Activated CD4-positive, alpha-beta memory T cell treated with anti-CD3 and anti-CD28 coated beads for 36 hours (primary cell): ENCODE measurements around the gene CRYBG1. TPM values are rescaled to one million over a fixed set of nuclear protein-coding genes. Genes with fewer than 3 reads are reported as not detected.

Experiments
- CTCF ChIA-PET: fragments of 350-600 bp; sonication (Branson Sonifier 250); formaldehyde crosslinking; loops from one replicate; lab custom pipeline; 2021; ENCODE audit warnings: antibody characterized with exemption, inconsistent platforms; lab: Charles Lee
- POLR2A ChIA-PET: fragments of 350-600 bp; sonication (Branson Sonifier 250); formaldehyde crosslinking; loops from one replicate; lab custom pipeline; 2021; ENCODE audit warnings: antibody characterized with exemption; lab: Charles Lee
- DNase-seq: peaks from one replicate; pipeline ENCODE4 v3.0.0-alpha.2; 2020
- H3K27ac Mint-ChIP-seq: one replicate; pipeline ENCODE4 v1.8.0; 2021; ENCODE audit warnings: mixed read lengths
- H3K27me3 Mint-ChIP-seq: one replicate; pipeline ENCODE4 v1.8.0; 2021; ENCODE audit warnings: mixed read lengths
- H3K36me3 Mint-ChIP-seq: one replicate; pipeline ENCODE4 v1.8.0; 2021; ENCODE audit warnings: mixed read lengths
- H3K4me1 Mint-ChIP-seq: one replicate; pipeline ENCODE4 v1.8.0; 2021; ENCODE audit warnings: low read depth, mixed read lengths
- H3K4me3 Mint-ChIP-seq: one replicate; pipeline ENCODE4 v1.8.0; 2021; ENCODE audit warnings: mild to moderate bottlenecking, mixed read lengths
- H3K9me3 Mint-ChIP-seq: one replicate; pipeline ENCODE4 v1.8.0; 2021; ENCODE audit warnings: mixed read lengths
- intact Hi-C: fragments of 100-400 bp; cut with micrococcal nuclease; formaldehyde crosslinking; loops from one replicate; pipeline ENCODE4 v1.15.1; 2023
- total RNA-seq, 2 experiments: library from RNA; stranded (reverse); gene quantifications; one replicate each; pipeline ENCODE4 v1.2.3, GENCODE V29; 2021

Gene CRYBG1
- total RNA-seq, 2 experiments from 2014 or later, result 38.4 to 39.3 TPM

- intact Hi-C loops, result no loop called here
- Mint-ChIP-seq H3K9me3 (no peaks in the 10 kb centered on the region), H3K4me3 (no peak overlapping the region), H3K27me3 (no peaks in the 10 kb centered on the region), H3K27ac (no peak overlapping the region), H3K4me1 (peaks cover 14% of the 10 kb centered on the region), H3K36me3 (peaks cover 5% of the 10 kb centered on the region)
- ChIA-PET CTCF (interaction anchor here (0.7 to 2.7 kb wide), 7 partner anchors 8 to 1345 kb away, joined by 3 to 25 read pairs (median 3); no protein-coding TSS in a partner anchor), POLR2A (no interaction called here)
- peak; percentile 36 for DNase-seq
These were observed 249.2 kb downstream of the CRYBG1 start for GRCh38 chr6:106609699-106610098.

- POLR2A ChIA-PET, result no interaction called here
- peaks cover 3% of the 10 kb centered on the region for H3K36me3 Mint-ChIP-seq
- H3K27ac Mint-ChIP-seq, result no peak overlapping the region
These were observed 250.5 kb downstream of the CRYBG1 start for GRCh38 chr6:106611030-106611429.

GRCh38 chr6:106612671-106613416, 252.3 kb downstream of the CRYBG1 start:
- intact Hi-C loops, result loop anchor here (1.0 kb wide), 1 partner anchor 16 kb away; the partner anchor contains the start of genes QRSL1 and RTN4IP1
- no peaks in the 10 kb centered on the region for H3K27me3 Mint-ChIP-seq
- H3K4me3 Mint-ChIP-seq, result no peak overlapping the region
- POLR2A ChIA-PET, result no interaction called here
- peaks cover 3% of the 10 kb centered on the region for H3K36me3 Mint-ChIP-seq
- no peaks in the 10 kb centered on the region for H3K9me3 Mint-ChIP-seq
- H3K27ac Mint-ChIP-seq, result peak overlapping the region; percentile 26
- peaks cover 14% of the 10 kb centered on the region for H3K4me1 Mint-ChIP-seq
- DNase-seq, result no peak
- CTCF ChIA-PET, result interaction anchor here (1.2 to 2.5 kb wide), 2 partner anchors 46 to 367 kb away, joined by 3 to 10 read pairs; no protein-coding TSS in a partner anchor

More at GRCh38 chr6:106611030-106611429, 250.5 kb downstream of the CRYBG1 start:
- H3K4me3 Mint-ChIP-seq, result no peak overlapping the region
- DNase-seq, result no peak
- no peaks in the 10 kb centered on the region for H3K9me3 Mint-ChIP-seq
- no peaks in the 10 kb centered on the region for H3K27me3 Mint-ChIP-seq
- intact Hi-C loops, result no loop called here
- CTCF ChIA-PET, result interaction anchor here (0.6 to 2.5 kb wide), 4 partner anchors 49 to 379 kb away, joined by 3 to 10 read pairs (median 3); no protein-coding TSS in a partner anchor
- H3K4me1 Mint-ChIP-seq, result peaks cover 14% of the 10 kb centered on the region

GRCh38 chr6:106613590-106613989, 253.1 kb downstream of the CRYBG1 start:
- peaks cover 14% of the 10 kb centered on the region for H3K4me1 Mint-ChIP-seq

GRCh38 chr6:106614166-106614565, 253.6 kb downstream of the CRYBG1 start:
- Mint-ChIP-seq H3K4me1 (peaks cover 14% of the 10 kb centered on the region), H3K4me3 (no peak overlapping the region)

More at GRCh38 chr6:106613590-106613989, 253.1 kb downstream of the CRYBG1 start:
- no peaks in the 10 kb centered on the region for H3K27me3 Mint-ChIP-seq
- CTCF ChIA-PET, result interaction anchor here (1.2 to 2.5 kb wide), 2 partner anchors 47 to 366 kb away, joined by 3 to 10 read pairs; no protein-coding TSS in a partner anchor
- DNase-seq, result no peak
- intact Hi-C loops, result loop anchor here (1.0 kb wide), 1 partner anchor 16 kb away; the partner anchor contains the start of genes QRSL1 and RTN4IP1
- H3K9me3 Mint-ChIP-seq, result no peaks in the 10 kb centered on the region
- POLR2A ChIA-PET, result no interaction called here
- peaks cover 5% of the 10 kb centered on the region for H3K36me3 Mint-ChIP-seq
- H3K4me3 Mint-ChIP-seq, result no peak overlapping the region
- no peak overlapping the region for H3K27ac Mint-ChIP-seq

GRCh38 chr6:106614592-106615257, 254.2 kb downstream of the CRYBG1 start:
- Mint-ChIP-seq H3K4me1 (peaks cover 14% of the 10 kb centered on the region), H3K9me3 (no peaks in the 10 kb centered on the region)
- intact Hi-C loops, result no loop called here

More at GRCh38 chr6:106614166-106614565, 253.6 kb downstream of the CRYBG1 start:
- CTCF ChIA-PET, result interaction anchor here (0.9 kb wide), 1 partner anchor 12 kb away, joined by 3 read pairs; no protein-coding TSS in a partner anchor
- POLR2A ChIA-PET, result no interaction called here
- intact Hi-C loops, result no loop called here
- no peaks in the 10 kb centered on the region for H3K27me3 Mint-ChIP-seq
- H3K27ac Mint-ChIP-seq, result no peak overlapping the region
- no peaks in the 10 kb centered on the region for H3K9me3 Mint-ChIP-seq
- no peak for DNase-seq
- H3K36me3 Mint-ChIP-seq, result peaks cover 6% of the 10 kb centered on the region

GRCh38 chr6:106617302-106617701, 256.8 kb downstream of the CRYBG1 start:
- H3K27ac Mint-ChIP-seq, result no peak overlapping the region
- DNase-seq, result no peak
- H3K4me1 Mint-ChIP-seq, result peaks cover 14% of the 10 kb centered on the region
- peaks cover 6% of the 10 kb centered on the region for H3K36me3 Mint-ChIP-seq
- no peaks in the 10 kb centered on the region for H3K9me3 Mint-ChIP-seq
- H3K4me3 Mint-ChIP-seq, result no peak overlapping the region
- ChIA-PET POLR2A (no interaction called here), CTCF (interaction anchor here (0.9 to 1.2 kb wide), 2 partner anchors 7 to 9 kb away, joined by 3 read pairs; no protein-coding TSS in a partner anchor)
- intact Hi-C loops, result no loop called here
- no peaks in the 10 kb centered on the region for H3K27me3 Mint-ChIP-seq

More at GRCh38 chr6:106614592-106615257, 254.2 kb downstream of the CRYBG1 start:
- H3K36me3 Mint-ChIP-seq, result peaks cover 6% of the 10 kb centered on the region
- H3K27me3 Mint-ChIP-seq, result no peaks in the 10 kb centered on the region
- H3K4me3 Mint-ChIP-seq, result no peak overlapping the region
- CTCF ChIA-PET, result interaction anchor here (0.9 kb wide), 1 partner anchor 11 kb away, joined by 3 read pairs; no protein-coding TSS in a partner anchor
- POLR2A ChIA-PET, result no interaction called here
- no peak overlapping the region for H3K27ac Mint-ChIP-seq
- no peak for DNase-seq

GRCh38 chr6:106617857-106618256, 257.3 kb downstream of the CRYBG1 start:
- H3K36me3 Mint-ChIP-seq, result peaks cover 8% of the 10 kb centered on the region
- CTCF ChIA-PET, result interaction anchor here (0.9 to 1.2 kb wide), 2 partner anchors 8 to 10 kb away, joined by 3 read pairs; no protein-coding TSS in a partner anchor
- no peak for DNase-seq
- no peaks in the 10 kb centered on the region for H3K9me3 Mint-ChIP-seq
- H3K27me3 Mint-ChIP-seq, result no peaks in the 10 kb centered on the region
- H3K27ac Mint-ChIP-seq, result no peak overlapping the region
- peaks cover 10% of the 10 kb centered on the region for H3K4me1 Mint-ChIP-seq
- intact Hi-C loops, result no loop called here
- H3K4me3 Mint-ChIP-seq, result no peak overlapping the region
- POLR2A ChIA-PET, result no interaction called here

- intact Hi-C loops, result no loop called here
- Mint-ChIP-seq H3K27ac (no peak overlapping the region), H3K27me3 (no peaks in the 10 kb centered on the region), H3K4me3 (no peak overlapping the region), H3K9me3 (no peaks in the 10 kb centered on the region), H3K36me3 (peaks cover 11% of the 10 kb centered on the region), H3K4me1 (peaks cover 5% of the 10 kb centered on the region)
- POLR2A ChIA-PET, result no interaction called here
- no peak for DNase-seq
- CTCF ChIA-PET, result interaction anchor here (0.9 to 1.2 kb wide), 2 partner anchors 8 to 10 kb away, joined by 3 read pairs; no protein-coding TSS in a partner anchor
These were observed 257.8 kb downstream of the CRYBG1 start for GRCh38 chr6:106618324-106618723.

GRCh38 chr6:106619223-106619622, 258.7 kb downstream of the CRYBG1 start:
- Mint-ChIP-seq H3K27me3 (no peaks in the 10 kb centered on the region), H3K4me3 (no peak overlapping the region), H3K27ac (no peak overlapping the region), H3K9me3 (no peaks in the 10 kb centered on the region), H3K36me3 (peaks cover 11% of the 10 kb centered on the region), H3K4me1 (no peaks in the 10 kb centered on the region)
- ChIA-PET POLR2A (no interaction called here), CTCF (interaction anchor here (1.0 kb wide), 1 partner anchor 13 kb away, joined by 3 read pairs; no protein-coding TSS in a partner anchor)
- intact Hi-C loops, result no loop called here
- DNase-seq, result no peak

- no peaks in the 10 kb centered on the region for H3K9me3 Mint-ChIP-seq
- no peaks in the 10 kb centered on the region for H3K4me1 Mint-ChIP-seq
- H3K27ac Mint-ChIP-seq, result no peak overlapping the region
- no peaks in the 10 kb centered on the region for H3K27me3 Mint-ChIP-seq
- H3K4me3 Mint-ChIP-seq, result no peak overlapping the region
- intact Hi-C loops, result no loop called here
- ChIA-PET CTCF (interaction anchor here (1.0 to 1.7 kb wide), 4 partner anchors 9 to 376 kb away, joined by 3 to 5 read pairs (median 4); no protein-coding TSS in a partner anchor), POLR2A (no interaction called here)
- DNase-seq, result no peak
- peaks cover 13% of the 10 kb centered on the region for H3K36me3 Mint-ChIP-seq
These were observed 260.6 kb downstream of the CRYBG1 start for GRCh38 chr6:106620931-106621672.
